Endothelial cell of umbilical vein (primary cell): ENCODE data around the gene RABL6. TPM values are rescaled to one million over a fixed set of nuclear protein-coding genes. Genes with fewer than 3 reads are reported as not detected.

Experiments used
- BruUV-seq: library from RNA; stranded (reverse); fragments of 400-500 nt; replicated peaks from 2 replicates; lab custom pipeline; 2021; lab: Mats Ljungman, UMichigan
- CTCF ChIA-PET: fragments of 300-600, 350-600 bp; sonication (Branson Sonifier 250); formaldehyde crosslinking; loops from one replicate; lab custom pipeline; 2021; ENCODE audit warnings: antibody characterized with exemption, inconsistent platforms; lab: Charles Lee
- POLR2A ChIA-PET: fragments of 300-600, 350-600 bp; sonication (Branson Sonifier 250); formaldehyde crosslinking; loops from one replicate; lab custom pipeline; 2021; ENCODE audit warnings: antibody characterized with exemption, inconsistent platforms; lab: Charles Lee
- DNase-seq: peaks from one replicate; pipeline ENCODE4 v3.0.0-alpha.2; 2011; ENCODE audit warnings: low read depth, low spot score
- FAIRE-seq: peaks from 2 replicates; lab custom pipeline; 2011; peaks lifted over from hg19 to GRCh38; lab: Jason Lieb, UNC
- H2AFZ ChIP-seq: 2 replicates; pipeline ENCODE4 v1.6.0; 2012; ENCODE audit warnings: low read depth, low read length, control low read depth, inconsistent platforms
- H3K27ac ChIP-seq: 2 replicates; pipeline ENCODE4 v1.5.1; 2011; ENCODE audit warnings: low read depth, mild to moderate bottlenecking, control low read depth, low read length, moderate library complexity; ENCODE audit not compliant: insufficient read depth
- H3K27me3 ChIP-seq, 2 experiments: 2 replicates each; pipeline versions ENCODE4 v1.6.0 to v1.6.1; 2011; ENCODE audit warnings: low read length in 2 of 2, mixed read lengths in 1 of 2; ENCODE audit not compliant: control insufficient read depth in 2 of 2, insufficient read depth in 2 of 2
- H3K36me3 ChIP-seq, 2 experiments: 2 replicates in 1 of 2; 3 replicates in 1 of 2; pipeline ENCODE4 v1.5.1; 2011; ENCODE audit warnings: low read length in 2 of 2, mild to moderate bottlenecking in 1 of 2, moderate library complexity in 1 of 2; ENCODE audit not compliant: control insufficient read depth in 2 of 2, insufficient read depth in 2 of 2; ENCODE audit errors: extremely low read depth in 1 of 2
- H3K4me1 ChIP-seq: 3 replicates; pipeline ENCODE4 v1.5.1; 2011; ENCODE audit warnings: mild to moderate bottlenecking, low read length; ENCODE audit not compliant: control insufficient read depth, insufficient read depth; ENCODE audit errors: extremely low read depth
- H3K4me2 ChIP-seq: 2 replicates; pipeline ENCODE4 v1.6.1; 2011; ENCODE audit warnings: low read length, control low read depth, mixed read lengths; ENCODE audit not compliant: insufficient read depth
- H3K4me3 ChIP-seq, 3 experiments: fragments of 200-600 bp in 1 of 3; sonication (generic), shearing (Covaris generic) in 1 of 3; replicated peaks in 1 of 3; 2 replicates each; pipeline ENCODE4 v1.5.1; 2011 to 2016; ENCODE audit warnings: control low read depth in 3 of 3, low read length in 3 of 3, mild to moderate bottlenecking in 2 of 3, inconsistent platforms in 1 of 3, low read depth in 1 of 3, moderate library complexity in 1 of 3; ENCODE audit not compliant: insufficient read depth in 1 of 3
- H3K79me2 ChIP-seq: 2 replicates; pipeline ENCODE4 v1.6.0; 2012; ENCODE audit warnings: low read length, inconsistent platforms; ENCODE audit not compliant: control insufficient read depth, insufficient read depth
- H3K9ac ChIP-seq: replicated peaks from 2 replicates; pipeline ENCODE3; 2011; ENCODE audit warnings: low read length, control low read depth; ENCODE audit not compliant: insufficient read depth; ENCODE audit errors: extremely low read depth
- H3K9me1 ChIP-seq: replicated peaks from 3 replicates; pipeline ENCODE4 v1.6.0; 2011; ENCODE audit warnings: mild to moderate bottlenecking, low read length; ENCODE audit not compliant: control insufficient read depth, insufficient read depth; ENCODE audit errors: extremely low read depth
- H3K9me3 ChIP-seq: replicated peaks from 2 replicates; pipeline ENCODE4 v1.5.1; 2012; ENCODE audit warnings: low read length, inconsistent platforms; ENCODE audit not compliant: control insufficient read depth, insufficient read depth
- H4K20me1 ChIP-seq: replicated peaks from 2 replicates; pipeline ENCODE3; 2011; ENCODE audit warnings: mild to moderate bottlenecking, low read length; ENCODE audit not compliant: control insufficient read depth, insufficient read depth; ENCODE audit errors: extremely low read depth
- CTCF ChIP-seq, 2 donors: IDR thresholded peaks; 1 replicate in 1 of 2; 2 replicates in 1 of 2; pipeline ENCODE4 v1.5.1; 2011; ENCODE audit warnings: low read length in 2 of 2, mild to moderate bottlenecking in 2 of 2, moderate library complexity in 2 of 2, control low read depth in 1 of 2, inconsistent platforms in 1 of 2, low read depth in 1 of 2; ENCODE audit not compliant: insufficient read depth in 1 of 2; ENCODE audit errors: extremely low read depth in 1 of 2
- POLR2A ChIP-seq: IDR thresholded peaks from 2 replicates; pipeline ENCODE4 v1.6.1; 2012; ENCODE audit warnings: low read depth, mild to moderate bottlenecking, control low read depth, low read length
- POLR2AphosphoS5 ChIP-seq: IDR thresholded peaks from 2 replicates; pipeline ENCODE4 v1.6.1; 2012; ENCODE audit warnings: low read depth, mild to moderate bottlenecking, control low read depth, low read length, moderate library complexity; ENCODE audit not compliant: insufficient read depth
- dilution Hi-C: fragments of 300-500 bp; cut with MboI; formaldehyde crosslinking; loops from one replicate; pipeline ENCODE4 v1.15.0; 2019; ENCODE audit warnings: low sequenced_read_pairs; ENCODE audit not compliant: extremely low pct_ligation_motif_present
- intact Hi-C: fragments of 100-400 bp; cut with micrococcal nuclease; formaldehyde crosslinking; loops from one replicate; pipeline ENCODE4 v1.10.0; 2022
- polyA plus RNA-seq, 4 experiments: library from polyadenylated mRNA; depleted of rRNA in 3 of 4; stranded (reverse) in 3 of 4; unstranded in 1 of 4; fragments of >200 nt; gene quantifications; 2 replicates each; pipeline versions ENCODE4 v1.2.1 to v1.2.3, GENCODE V29; 2011 to 2012; ENCODE audit warnings: missing spikeins in 1 of 4
- total RNA-seq: library from RNA; stranded (reverse); gene quantifications from 2 replicates; pipeline ENCODE4 v1.2.3, GENCODE V29; 2021

Gene RABL6
- total and polyA plus RNA-seq, 2 donors (not counting 3 experiments of a cell fraction or from before 2014, with no cell fraction given): 60.8 to 112 TPM

GRCh38 chr9:136790640-136791515 lies 16.9 kb upstream of the RABL6 start, which contains the start of gene TMEM141:
TMEM141 (plus strand) TSS chr9:136791344; CDS start chr9:136791371, 27 bp downstream.
- Histone ChIP-seq H3K4me2 (peak within 1 kb of the TSS; percentile 64), H3K9me3 (no peaks in the 10 kb centered on the region), H3K9ac (peak within 1 kb of the TSS; percentile 60), H3K4me1 (peaks cover 7% of the 10 kb centered on the region), H3K79me2 (peaks cover 1% of the 10 kb centered on the region), H3K27me3 (peaks cover 3 to 5% of the 10 kb centered on the region in 2 experiments), H3K4me3 (peak within 1 kb of the TSS; percentile 54 to 72 (median 59)), H4K20me1 (no peaks in the 10 kb centered on the region), H3K9me1 (no peaks in the 10 kb centered on the region), H3K27ac (peak within 1 kb of the TSS; percentile 31), H2AFZ (peak within 1 kb of the TSS; percentile 73), H3K36me3 (peaks cover 0 to 2% of the 10 kb centered on the region in 2 experiments)
- BruUV-seq: no TSS peak
- POLR2A ChIA-PET: interaction anchor here (0.5 kb wide), 1 partner anchor 252 kb away, joined by 3 read pairs; no protein-coding TSS in a partner anchor
- intact Hi-C loops: loop anchor here (1.0 to 5.0 kb wide), 4 partner anchors 56 to 244 kb away; partner anchors contain the start of genes PHPT1 and TRAF2
- peak; percentile 100 for FAIRE-seq
- CTCF ChIA-PET: interaction anchor here (0.5 to 1.2 kb wide), 9 partner anchors 16 to 446 kb away, joined by 3 to 10 read pairs (median 4); partner anchors contain the start of gene RABL6
- TF ChIP-seq POLR2A (peak; percentile 89), POLR2AphosphoS5 (peak; percentile 79), CTCF (IDR thresholded peaks at IDR 0.05; ENCODE audit: extremely low read depth in 1 of 2, insufficient read depth in 1 of 2, low read depth in 1 of 2, low read length in 2 of 2) (no peak)
- DNase-seq: peak; percentile 99
- dilution Hi-C loops: no loop called here
